Bronchial epithelial cell (primary cell): ENCODE measurements around the gene ZNF644. TPM values are rescaled to one million over a fixed set of nuclear protein-coding genes. Genes with fewer than 3 reads are reported as not detected.
A peak's percentile ranks its signal among the peaks of the same experiment; 100 is the strongest.

Source experiments
- DNase-seq: peaks from one replicate; pipeline ENCODE4 v3.0.0-alpha.2; 2010; ENCODE audit warnings: low read depth
- FAIRE-seq: peaks from 2 replicates; lab custom pipeline; 2011; peaks lifted over from hg19 to GRCh38; lab: Jason Lieb, UNC
- H3K27me3 ChIP-seq: 2 replicates; pipeline ENCODE4 v1.5.1; 2011; ENCODE audit warnings: low read length; ENCODE audit not compliant: control insufficient read depth, insufficient read depth
- H3K36me3 ChIP-seq: 2 replicates; pipeline ENCODE4 v1.5.1; 2011; ENCODE audit warnings: low read length; ENCODE audit not compliant: control insufficient read depth, insufficient read depth
- H3K4me3 ChIP-seq: 2 replicates; pipeline ENCODE4 v1.5.1; 2011; ENCODE audit warnings: mild to moderate bottlenecking, low read depth, low read length, control low read depth
- CTCF ChIP-seq: IDR thresholded peaks from 2 replicates; pipeline ENCODE4 v1.5.1; 2011; ENCODE audit warnings: mild to moderate bottlenecking, moderate library complexity, low read length, control low read depth, inconsistent platforms; ENCODE audit not compliant: insufficient read depth, severe bottlenecking
- total RNA-seq: library from RNA; depleted of rRNA; stranded (reverse); fragments of >200 nt; gene quantifications from 2 replicates; pipeline ENCODE4 v1.2.1, GENCODE V29; 2014

Gene ZNF644
- total RNA-seq, 1 donor from 2014 or later = 54.5 TPM

DNA sequence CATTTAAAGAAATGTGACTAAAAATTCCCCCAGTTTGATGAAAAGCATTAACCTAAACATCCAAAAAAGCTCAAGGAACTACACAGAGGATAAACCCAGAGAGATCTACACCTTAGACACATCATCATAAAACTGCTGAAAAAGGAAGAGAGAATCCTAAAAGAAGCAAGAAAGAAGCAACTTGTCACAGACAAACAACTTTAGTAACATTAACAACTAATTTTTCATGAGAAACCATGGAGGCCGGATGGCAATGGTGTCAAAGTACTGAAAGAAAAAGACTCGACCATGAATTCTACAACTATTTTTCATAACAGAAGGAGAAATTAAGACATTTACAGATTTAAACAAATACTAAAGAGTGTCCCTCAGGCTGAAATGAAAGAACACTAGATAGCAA lies 17.7 kb downstream of the ZNF644 start:
- no peak for TF ChIP-seq CTCF
- no peak for FAIRE-seq
- no peak for DNase-seq
- no peaks in the 10 kb centered on the region for H3K36me3 ChIP-seq
- H3K4me3 ChIP-seq = no peak overlapping the region
- H3K27me3 ChIP-seq = no peaks in the 10 kb centered on the region

DNA sequence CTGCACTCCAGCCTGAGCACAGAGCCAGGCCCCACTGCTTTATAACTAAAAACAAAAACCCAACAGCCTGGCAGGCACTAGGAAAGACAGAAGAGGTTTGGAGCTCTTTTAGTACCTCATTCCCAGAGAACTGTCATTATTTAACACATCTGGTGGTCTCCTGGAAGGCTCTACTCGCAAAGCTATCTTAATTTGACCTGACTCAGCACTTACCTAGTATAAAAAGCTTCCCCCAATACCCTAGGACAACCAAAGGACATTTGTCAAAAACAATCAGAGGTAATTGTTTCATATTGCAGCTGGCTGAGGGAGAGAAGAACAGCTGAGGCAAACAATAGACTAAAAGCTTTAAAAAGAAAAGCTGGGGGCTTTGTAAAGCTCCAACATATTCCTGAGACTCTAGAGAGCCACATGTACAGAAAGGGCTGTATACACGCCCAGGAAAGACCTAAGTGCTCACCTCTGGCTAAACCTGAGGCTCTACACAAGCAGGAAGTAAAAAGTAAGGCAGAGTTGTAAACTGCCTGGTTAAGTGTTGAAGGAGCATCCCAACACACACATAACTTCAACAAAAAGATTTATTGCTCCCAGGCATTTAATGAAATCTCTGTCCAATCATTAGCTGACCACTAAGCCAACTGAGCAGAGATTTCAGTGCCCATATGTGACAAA lies 25.0 kb downstream of the ZNF644 start:
- no peak for FAIRE-seq
- DNase-seq = no peak
- Histone ChIP-seq H3K4me3 (no peak overlapping the region), H3K27me3 (no peaks in the 10 kb centered on the region), H3K36me3 (no peaks in the 10 kb centered on the region)
- TF ChIP-seq CTCF = no peak

DNA sequence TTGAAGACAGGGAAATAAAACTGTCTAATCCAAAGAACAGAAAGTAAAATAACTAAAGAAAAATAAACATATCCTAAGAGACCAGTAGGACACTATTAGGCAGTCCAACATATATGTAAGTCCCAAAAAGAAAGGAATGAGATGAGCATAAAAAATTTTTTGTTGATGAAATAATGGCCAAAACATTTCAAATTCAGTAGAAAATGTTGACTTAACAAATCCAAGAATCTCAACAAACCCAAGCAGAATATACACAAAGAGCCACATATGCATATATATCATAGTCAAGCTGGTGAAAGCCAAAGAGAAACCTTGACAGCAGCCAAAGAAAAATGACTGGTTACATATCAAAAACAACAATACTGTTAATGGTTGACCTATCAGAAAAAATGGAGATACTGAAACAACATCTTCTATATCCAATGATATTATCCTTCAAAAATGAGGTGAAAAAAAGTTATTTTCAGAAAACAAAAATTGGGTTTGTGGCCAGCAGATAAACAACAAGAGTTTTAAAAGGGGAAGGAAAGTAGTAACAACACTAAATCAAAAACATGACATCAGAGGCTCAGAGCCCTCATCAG lies 26.4 kb downstream of the ZNF644 start:
- TF ChIP-seq CTCF = no peak
- no peak for FAIRE-seq
- no peaks in the 10 kb centered on the region for H3K27me3 ChIP-seq
- DNase-seq = no peak
- H3K4me3 ChIP-seq = no peak overlapping the region
- no peaks in the 10 kb centered on the region for H3K36me3 ChIP-seq

GRCh38 chr1:90994461-90994860 lies 27.4 kb downstream of the ZNF644 start:
- DNase-seq (no peak), FAIRE-seq (no peak)
- Histone ChIP-seq H3K36me3 (no peaks in the 10 kb centered on the region), H3K27me3 (no peaks in the 10 kb centered on the region), H3K4me3 (no peak overlapping the region)
- no peak for TF ChIP-seq CTCF

DNA sequence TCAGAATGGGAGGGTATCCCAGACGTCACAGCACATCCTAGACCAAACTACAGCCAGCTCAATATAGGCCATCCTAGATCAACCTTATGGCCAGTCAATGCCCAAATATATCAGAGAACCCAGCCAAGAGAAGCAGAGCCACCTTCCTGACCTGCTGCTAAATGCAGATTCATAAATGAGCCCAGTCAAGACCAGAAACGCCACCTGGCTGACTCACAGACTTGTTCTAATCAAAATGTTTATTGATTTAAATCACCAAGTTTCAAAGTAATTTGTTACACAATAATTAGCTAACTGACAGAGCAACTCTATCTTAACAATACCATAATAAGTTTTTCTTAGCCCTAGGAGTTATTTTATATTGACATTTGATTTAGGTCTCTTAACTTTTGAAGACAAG lies 28.6 kb downstream of the ZNF644 start:
- FAIRE-seq (no peak), DNase-seq (peak; percentile 54)

More for the DNA sequence above, 28.6 kb downstream of the ZNF644 start:
- H3K4me3 ChIP-seq = no peak overlapping the region
- H3K36me3 ChIP-seq = no peaks in the 10 kb centered on the region
- H3K27me3 ChIP-seq = no peaks in the 10 kb centered on the region
- no peak for TF ChIP-seq CTCF
